NCI-H2029 (cell line): ENCODE results near the gene P4HB.

Experiments
- DNase-seq: peaks from one replicate; lab custom pipeline; 2025; lab: John Stamatoyannopoulos, UW

The P4HB gene

GRCh38 chr17:81859906-81860755, at the start of gene P4HB:
Gene P4HB, minus strand, starts transcription at chr17:81860535. Its CDS starts 64 bp downstream, at chr17:81860471.
- DNase-seq = no peak

DNA sequence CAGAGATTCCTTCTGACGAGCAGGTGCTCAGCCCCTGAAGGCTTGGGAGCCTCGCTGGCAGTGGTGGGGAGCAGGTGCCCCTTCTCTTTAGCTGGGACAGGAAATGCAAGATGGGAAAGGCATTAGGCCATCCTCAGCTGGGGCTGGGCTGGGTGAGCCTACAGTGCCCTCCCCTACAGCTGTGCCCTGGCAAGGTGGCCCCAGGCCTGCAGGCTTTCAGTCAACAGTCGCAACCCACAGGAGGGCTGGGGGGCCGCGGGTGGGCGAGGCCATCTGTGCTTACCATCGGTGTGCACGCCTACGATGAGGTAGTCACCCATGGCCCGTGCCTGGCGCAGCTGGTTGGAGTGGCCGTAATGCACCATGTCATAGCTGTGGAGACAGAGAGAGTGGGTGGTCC, 48.9 kb upstream of the P4HB start:
- no peak for DNase-seq

GRCh38 chr17:81908793-81909192, 48.5 kb upstream of the P4HB start:
- no peak for DNase-seq

- DNase-seq = no peak
These were observed 47.1 kb upstream of the P4HB start for GRCh38 chr17:81907219-81908145.

DNA sequence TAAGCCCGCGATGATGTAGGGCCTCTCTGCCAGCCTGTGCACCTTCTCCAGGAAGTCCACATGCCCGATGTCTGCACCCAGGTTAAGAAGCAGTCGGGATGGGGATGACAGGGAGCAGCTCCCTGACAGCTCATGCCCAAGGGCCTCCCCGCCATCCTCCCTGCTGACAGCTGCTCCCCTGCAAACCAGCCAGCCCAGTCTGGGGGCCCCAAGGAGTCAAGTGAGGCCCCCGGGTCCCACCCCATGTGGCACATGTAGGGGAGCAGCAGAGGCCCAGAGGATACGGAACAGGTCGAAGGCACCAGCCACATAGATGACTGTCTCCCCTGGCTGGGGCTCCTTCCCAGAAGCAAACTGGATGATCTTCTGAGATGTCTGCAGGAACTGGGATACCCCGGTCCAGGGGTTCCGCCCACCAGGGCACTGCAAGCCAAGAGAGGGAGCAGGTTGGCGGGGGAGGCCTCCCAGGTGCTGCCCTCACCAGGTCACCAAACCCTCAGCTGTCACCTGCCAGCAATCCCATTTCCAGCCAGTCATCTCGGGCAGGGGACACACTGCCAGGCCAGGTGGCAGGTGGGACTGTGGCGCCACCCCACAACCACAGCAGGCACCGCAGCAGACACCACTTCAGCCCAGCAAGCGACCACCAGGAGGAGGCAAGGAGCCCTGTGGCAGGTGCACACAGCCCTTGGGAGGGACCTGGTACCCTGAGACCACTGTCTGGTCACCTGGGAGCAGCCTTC, 46.3 kb upstream of the P4HB start:
- DNase-seq = no peak

DNA sequence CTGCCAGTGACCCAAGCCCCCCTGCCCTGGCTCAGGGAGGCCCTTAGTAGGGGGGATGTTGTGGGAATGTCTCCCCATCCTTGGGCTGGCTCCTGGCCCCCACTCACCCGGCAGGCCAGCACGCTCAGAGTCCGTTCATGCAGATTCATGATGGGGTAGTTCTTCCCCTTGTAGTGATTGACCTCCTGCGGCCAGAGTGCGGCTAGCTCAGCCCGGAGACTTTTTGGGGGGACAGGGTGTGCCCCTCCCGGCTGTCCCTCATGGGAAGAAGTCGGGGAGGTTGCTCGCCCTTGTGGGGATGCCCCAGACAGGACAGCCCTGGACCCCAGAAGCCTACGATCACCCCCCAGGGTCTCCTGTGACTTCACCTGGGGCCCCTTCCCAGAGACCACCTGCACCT, 45.7 kb upstream of the P4HB start:
- no peak for DNase-seq

GRCh38 chr17:81905424-81905875, 45.1 kb upstream of the P4HB start:
- DNase-seq = no peak

- DNase-seq = no peak
These were observed 44.5 kb upstream of the P4HB start for GRCh38 chr17:81904600-81905423.

DNA sequence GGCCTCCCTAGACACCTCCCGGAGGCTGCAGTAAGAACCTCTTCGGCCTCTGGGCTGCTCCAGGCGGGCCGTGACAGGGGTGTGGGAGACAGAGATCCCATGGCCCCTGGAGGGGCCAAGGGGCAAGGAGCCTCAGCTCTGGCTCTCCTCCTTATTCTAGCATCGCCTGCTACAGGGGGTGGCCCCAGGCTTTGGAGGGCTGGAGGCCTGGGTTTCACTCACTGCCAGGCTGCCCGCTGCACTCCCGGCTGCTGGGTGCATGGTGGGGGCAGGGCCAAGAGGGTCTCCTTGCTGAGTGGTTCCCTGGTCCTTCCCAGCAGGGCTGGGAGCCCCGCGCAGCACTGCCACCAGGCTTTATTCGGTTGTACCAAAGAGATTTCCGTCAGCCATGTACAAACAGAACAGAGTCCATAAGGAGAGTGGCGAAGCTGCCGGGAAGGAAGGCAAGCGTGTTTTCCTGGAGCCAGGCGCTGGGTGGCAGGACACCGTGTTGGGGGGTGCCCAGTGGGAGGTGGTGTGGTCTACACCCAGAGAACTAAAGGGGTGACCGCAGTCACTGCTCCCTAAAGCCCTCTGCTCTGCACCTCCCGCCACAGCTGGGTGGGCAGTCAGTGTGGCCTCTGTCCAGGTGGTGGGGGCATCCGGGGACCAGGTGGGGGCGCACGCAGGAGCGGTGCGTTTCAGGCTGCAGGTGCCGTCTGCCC, 43.7 kb upstream of the P4HB start:
- no peak for DNase-seq

GRCh38 chr17:81903415-81903831, 43.1 kb upstream of the P4HB start:
- DNase-seq = no peak

- no peak for DNase-seq
These were observed 42.5 kb upstream of the P4HB start for GRCh38 chr17:81902653-81903414.

DNA sequence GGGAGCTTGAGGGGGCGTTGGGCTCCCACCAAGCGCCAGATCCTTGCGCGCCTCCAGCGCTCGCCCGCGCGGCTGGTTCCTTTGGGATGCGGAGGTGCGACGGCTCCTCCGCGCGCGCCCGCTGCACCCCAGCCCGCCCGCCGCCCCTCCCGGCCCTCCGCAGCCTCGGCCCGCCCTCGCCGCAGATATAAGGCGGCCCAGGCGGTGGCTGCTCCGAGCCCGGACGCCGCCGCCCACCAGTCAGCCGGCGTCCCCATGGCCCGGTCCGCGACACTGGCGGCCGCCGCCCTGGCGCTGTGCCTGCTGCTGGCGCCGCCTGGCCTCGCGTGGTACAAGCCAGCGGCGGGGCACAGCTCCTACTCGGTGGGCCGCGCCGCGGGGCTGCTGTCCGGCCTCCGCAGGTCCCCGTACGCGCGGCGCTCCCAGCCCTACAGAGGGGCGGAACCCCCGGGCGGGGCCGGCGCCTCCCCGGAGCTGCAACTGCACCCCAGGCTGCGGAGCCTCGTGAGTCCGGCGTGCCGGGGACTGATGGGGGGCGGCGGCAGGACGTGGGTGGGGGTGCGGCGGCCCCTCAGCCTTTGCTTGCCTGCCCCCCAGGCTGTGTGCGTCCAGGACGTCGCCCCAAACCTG, 41.8 kb upstream of the P4HB start, which contains the start of gene NPB:
Gene NPB, plus strand, starts transcription at position 216 of the 630 bp plus-strand sequence. Its CDS starts 40 bp downstream, at position 256.
- no peak for DNase-seq

DNA sequence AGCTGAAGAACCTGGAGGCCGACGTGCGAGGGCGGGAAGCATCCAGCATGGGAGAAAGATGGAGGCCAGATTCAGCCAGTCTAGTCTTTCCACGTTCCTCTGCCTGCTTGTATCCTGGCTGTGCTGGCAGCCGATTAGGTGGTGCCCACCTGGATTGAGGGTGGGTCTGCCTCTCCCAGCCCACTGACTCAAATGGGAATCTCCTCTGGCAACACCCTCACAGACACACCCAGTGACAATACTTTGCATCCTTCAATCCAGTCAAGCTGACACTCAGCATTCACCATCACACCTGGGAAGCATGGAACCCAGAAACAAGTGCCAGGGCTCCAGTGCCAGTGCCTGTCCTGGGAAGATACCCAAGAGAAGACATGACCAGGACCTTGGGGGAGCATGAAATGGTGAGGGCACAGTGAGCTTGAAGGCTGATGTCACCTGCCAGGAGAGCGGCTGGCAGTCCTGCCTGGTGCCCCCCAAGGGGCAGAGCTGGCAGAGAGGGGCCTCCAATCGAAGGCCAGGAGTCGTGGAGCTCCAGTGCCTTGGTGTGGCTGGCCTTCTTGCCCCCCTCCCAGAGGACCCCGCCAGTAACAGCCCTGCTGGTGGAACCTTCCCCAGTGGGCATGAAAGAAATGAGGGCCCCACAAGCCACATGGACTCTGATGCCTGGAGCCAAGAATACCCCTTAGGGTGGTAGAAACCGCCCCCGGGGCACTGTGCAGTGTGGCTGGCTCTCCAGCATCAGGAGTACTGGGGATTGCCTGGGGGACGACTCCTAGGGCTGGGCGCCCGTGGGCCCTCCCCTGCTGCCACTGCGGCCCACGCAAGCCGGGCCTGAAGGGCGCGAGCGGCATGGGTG, 41.1 kb upstream of the P4HB start:
- DNase-seq = no peak

DNA sequence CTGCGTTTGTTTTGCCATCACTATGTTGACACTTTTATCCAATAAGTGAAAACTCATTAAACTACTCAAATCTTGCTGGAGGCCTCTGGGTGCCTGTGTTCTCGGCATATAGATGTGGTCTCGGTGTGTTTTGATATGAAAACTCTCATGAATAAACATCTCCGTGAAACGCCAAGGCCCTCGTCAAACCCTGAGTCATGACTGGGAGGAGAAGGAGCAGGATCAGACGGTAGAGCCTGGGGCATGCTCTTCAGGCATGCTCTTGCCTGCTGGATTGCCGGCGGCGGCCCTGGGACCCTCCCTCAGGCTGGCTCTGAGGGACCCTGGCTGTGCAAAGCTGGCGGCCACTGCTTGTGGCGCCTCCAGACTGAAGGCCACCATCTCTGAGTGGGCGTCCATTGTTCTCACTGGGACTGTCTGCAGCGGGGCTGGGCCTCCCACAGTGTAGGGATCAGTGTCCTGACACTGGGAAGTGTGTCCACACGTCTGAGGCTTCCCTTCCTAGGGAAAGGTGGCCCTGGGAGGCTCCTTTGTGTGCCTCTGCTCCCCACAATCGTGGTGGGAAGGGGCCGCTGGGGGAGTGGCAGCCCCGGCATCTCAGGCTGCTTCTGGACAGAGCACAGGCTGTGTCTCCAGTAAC, 40.0 kb upstream of the P4HB start:
- no peak for DNase-seq

DNA sequence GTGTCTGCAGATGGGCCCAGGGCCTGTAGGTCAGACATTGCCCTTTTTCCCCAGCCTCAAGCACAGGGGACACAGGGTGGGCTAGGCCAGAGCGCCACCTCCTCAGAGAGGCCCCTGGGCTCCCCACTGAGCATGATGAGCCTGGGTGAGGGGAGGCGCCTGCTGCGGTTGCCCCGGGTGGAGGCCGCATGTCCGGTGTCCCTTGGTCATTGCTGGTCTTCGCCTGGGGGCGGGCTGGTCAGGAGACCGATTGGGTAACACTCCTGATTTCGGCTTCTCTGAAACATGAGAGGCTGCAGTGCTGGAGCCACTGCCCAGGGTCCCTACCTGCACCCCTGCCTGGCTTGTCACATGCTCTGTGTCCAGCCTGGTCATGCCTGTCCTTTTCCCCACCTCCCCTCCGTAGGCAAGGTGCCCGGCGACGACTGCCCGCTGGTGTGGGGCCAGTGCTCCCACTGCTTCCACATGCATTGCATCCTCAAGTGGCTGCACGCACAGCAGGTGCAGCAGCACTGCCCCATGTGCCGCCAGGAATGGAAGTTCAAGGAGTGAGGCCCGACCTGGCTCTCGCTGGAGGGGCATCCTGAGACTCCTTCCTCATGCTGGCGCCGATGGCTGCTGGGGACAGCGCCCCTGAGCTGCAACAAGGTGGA, 39.3 kb upstream of the P4HB start:
- DNase-seq = no peak

- DNase-seq = no peak
These were observed 38.5 kb upstream of the P4HB start for GRCh38 chr17:81898885-81899284.
